IMR-90 (cell line): ENCODE data around the gene TOGARAM2.

Source experiments
- CHD1 ChIP-seq: IDR thresholded peaks from 2 replicates; pipeline ENCODE4 v1.6.1; 2012; ENCODE audit warnings: low read depth, low read length, improper control_type of control experiment
- CTCF ChIP-seq: conservative IDR thresholded peaks from 2 replicates; pipeline ENCODE4 v1.5.1; 2012; ENCODE audit warnings: mild to moderate bottlenecking, low read depth, low read length, improper control_type of control experiment
- ELK1 ChIP-seq: fragments of 150-350 bp; IDR thresholded peaks from 2 replicates; pipeline ENCODE4 v1.6.1; 2016; ENCODE audit warnings: low read depth, mild to moderate bottlenecking, low read length, moderate library complexity, borderline replicate concordance
- MAFK ChIP-seq: IDR thresholded peaks from 2 replicates; pipeline ENCODE4 v1.6.1; 2012; ENCODE audit warnings: low read depth, low read length, improper control_type of control experiment
- MAZ ChIP-seq: IDR thresholded peaks from 2 replicates; pipeline ENCODE4 v1.6.1; 2012; ENCODE audit warnings: low read depth, mild to moderate bottlenecking, low read length, improper control_type of control experiment, moderate library complexity, borderline replicate concordance
- POLR2A ChIP-seq: IDR thresholded peaks from 2 replicates; pipeline ENCODE4 v1.6.1; 2012; ENCODE audit warnings: mild to moderate bottlenecking, low read depth, low read length
- RAD21 ChIP-seq: IDR thresholded peaks from 2 replicates; pipeline ENCODE4 v1.6.1; 2012; ENCODE audit warnings: low read length, improper control_type of control experiment
- SMC3 ChIP-seq: fragments of 150-350 bp; IDR thresholded peaks from 2 replicates; pipeline ENCODE4 v1.6.1; 2016; ENCODE audit warnings: low read depth, mild to moderate bottlenecking, antibody characterized with exemption, low read length, moderate library complexity
- USF2 ChIP-seq: fragments of 150-350 bp; IDR thresholded peaks from 2 replicates; pipeline ENCODE4 v1.6.1; 2017; ENCODE audit warnings: mild to moderate bottlenecking, antibody characterized with exemption, low read length, low read depth

- TF ChIP-seq RAD21, result no peak
- TF ChIP-seq ELK1, result no peak
- no peak for TF ChIP-seq USF2
- no peak for TF ChIP-seq SMC3
- TF ChIP-seq CTCF, result no peak
- TF ChIP-seq POLR2A, result no peak
- no peak for TF ChIP-seq MAZ
- no peak for TF ChIP-seq CHD1
- no peak for TF ChIP-seq MAFK
Measured at GRCh38 chr2:29080886-29081743, 100.0 kb downstream of the TOGARAM2 start.
